ENCODE measurements around the gene NRIP3. TPM values are rescaled to one million over a fixed set of nuclear protein-coding genes. Genes with fewer than 3 reads are reported as not detected.
"Not testable (repeated sequence)": the region's sequence is repeated elsewhere in the genome, so short reads cannot be mapped to it uniquely, and the experiment has no call there.

The NRIP3 gene
- total RNA-seq, 2 donors from 2014 or later, result 0.27 to 6.0 TPM

DNA sequence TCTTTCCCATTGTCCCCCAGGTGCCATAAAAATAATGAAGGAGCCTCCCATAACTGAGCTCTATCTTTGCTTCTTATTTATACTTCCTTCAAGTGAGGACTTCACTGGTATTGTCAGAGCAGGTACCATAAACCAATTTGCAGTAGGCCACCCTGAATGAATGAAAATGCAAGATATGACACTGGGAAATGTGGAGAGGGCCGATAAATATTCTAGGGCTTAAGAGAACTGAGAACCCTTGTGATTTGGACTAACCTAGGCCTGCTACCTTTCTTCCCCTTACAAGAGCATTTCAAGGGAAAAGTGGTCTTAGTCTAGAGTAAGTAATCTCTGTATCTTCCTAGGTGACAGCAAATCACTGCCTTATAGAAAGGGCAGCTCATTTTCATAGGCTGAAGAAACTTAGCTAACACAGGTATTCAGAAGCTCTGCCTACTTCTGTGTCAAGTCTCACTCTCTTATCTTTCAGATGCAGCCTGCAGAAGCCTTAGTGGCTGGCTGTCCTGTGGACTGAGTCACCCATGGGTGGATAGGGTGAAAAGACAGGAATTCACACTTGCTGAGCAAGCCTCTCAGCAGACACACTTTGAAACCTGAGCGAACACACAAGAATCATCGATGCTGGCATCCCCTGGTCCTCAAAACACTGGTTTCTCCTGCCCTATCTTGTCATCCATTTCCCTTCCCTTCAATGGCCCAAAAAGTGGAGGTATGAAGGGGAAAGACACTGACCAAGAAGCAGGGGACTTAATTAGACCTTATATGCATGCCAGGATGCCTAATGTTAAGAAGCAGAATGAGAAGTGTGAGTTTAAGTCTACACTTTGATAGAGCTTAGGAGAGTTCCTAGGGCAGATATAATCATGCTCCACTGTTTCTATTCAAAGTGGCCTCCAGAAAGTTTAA is 15.2 kb downstream of the NRIP3 start:
- 71% methylated on average over 3 of the region's 3 CpGs for WGBS
- intact Hi-C loops (cut with DNase I), result no loop called here
- Histone ChIP-seq H3K27me3 (replicated peaks; ENCODE audit: insufficient read depth) (no peaks in the 10 kb centered on the region), H3K4me3 (no peak overlapping the region), H3K4me1 (replicated peaks) (no peaks in the 10 kb centered on the region), H3K36me3 (no peaks in the 10 kb centered on the region), H3K9me3 (no peaks in the 10 kb centered on the region), H3K27ac (no peak overlapping the region)
- DNase-seq (ENCODE audit: low spot score), result no peak
- no peak for TF ChIP-seq POLR2AphosphoS5 (IDR thresholded peaks at IDR 0.05)
- no peak for TF ChIP-seq CTCF (IDR thresholded peaks at IDR 0.05)
- no peak for TF ChIP-seq POLR2A (IDR thresholded peaks at IDR 0.05)

DNA sequence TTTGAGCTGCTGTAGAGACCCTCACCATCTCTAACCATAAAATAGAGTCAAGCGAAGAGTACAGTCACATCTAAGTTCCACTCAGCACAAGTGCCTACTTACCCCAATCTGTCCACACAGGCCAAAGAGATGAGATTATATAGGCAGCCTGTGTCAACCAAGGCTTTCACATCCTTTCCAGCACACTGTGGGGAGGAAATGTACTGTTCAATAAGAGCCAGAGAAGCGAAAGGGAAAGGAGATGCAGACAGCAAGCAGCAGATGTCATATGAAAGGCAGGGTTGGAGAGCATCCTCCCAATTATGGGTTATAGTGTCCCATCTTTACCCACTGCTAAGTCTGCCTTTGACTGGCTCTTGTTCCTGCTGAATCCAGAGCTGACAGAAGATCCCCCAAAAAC is 16.4 kb downstream of the NRIP3 start:
- DNase-seq (ENCODE audit: low spot score), result no peak
- H3K4me1 ChIP-seq (replicated peaks), result no peaks in the 10 kb centered on the region
- no peaks in the 10 kb centered on the region for H3K36me3 ChIP-seq
- no peak overlapping the region for H3K4me3 ChIP-seq
- WGBS, result 84% methylated on average over 2 of the region's 2 CpGs
- no peaks in the 10 kb centered on the region for H3K9me3 ChIP-seq
- H3K27ac ChIP-seq, result no peak overlapping the region
- intact Hi-C loops (cut with DNase I), result no loop called here
- TF ChIP-seq POLR2AphosphoS5 (IDR thresholded peaks at IDR 0.05), result no peak
- TF ChIP-seq CTCF (IDR thresholded peaks at IDR 0.05), result no peak
- TF ChIP-seq POLR2A (IDR thresholded peaks at IDR 0.05), result no peak
- H3K27me3 ChIP-seq (replicated peaks; ENCODE audit: insufficient read depth), result no peaks in the 10 kb centered on the region

DNA sequence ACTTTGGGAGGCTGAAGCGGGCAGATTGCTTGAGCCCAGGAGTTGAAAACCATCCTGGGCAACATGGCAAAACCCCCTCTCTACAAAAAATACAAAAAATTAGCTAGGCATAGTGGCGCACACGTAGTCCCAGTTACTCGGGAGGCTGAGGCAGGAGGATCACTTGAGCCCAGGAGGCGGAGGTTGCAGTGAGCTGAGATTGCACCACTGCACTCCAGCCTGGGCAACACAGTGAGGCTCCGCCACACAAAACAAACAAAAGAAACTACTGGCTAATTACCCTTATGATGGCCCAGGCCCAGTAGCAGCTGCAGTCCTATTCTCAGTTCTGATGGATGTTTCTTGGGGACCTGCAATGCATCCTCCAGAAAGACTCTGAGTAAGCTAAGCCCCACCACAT is 17.0 kb downstream of the NRIP3 start:
- H3K36me3 ChIP-seq; intact Hi-C loops (cut with DNase I); H3K27ac ChIP-seq; H3K4me3 ChIP-seq; DNase-seq (ENCODE audit: low spot score); H3K9me3 ChIP-seq; H3K4me1 ChIP-seq (replicated peaks); H3K27me3 ChIP-seq (replicated peaks; ENCODE audit: insufficient read depth): not testable (repeated sequence)
- WGBS, result 94% methylated on average over 6 of the region's 6 CpGs

GRCh38 chr11:8985462-8985861 is 18.3 kb downstream of the NRIP3 start:
- Histone ChIP-seq H3K27ac (no peak overlapping the region), H3K36me3 (no peaks in the 10 kb centered on the region), H3K9me3 (no peaks in the 10 kb centered on the region), H3K4me3 (no peak overlapping the region), H3K4me1 (replicated peaks) (no peaks in the 10 kb centered on the region), H3K27me3 (replicated peaks; ENCODE audit: insufficient read depth) (no peaks in the 10 kb centered on the region)
- DNase-seq (ENCODE audit: low spot score), result no peak
- 95% methylated on average over 5 of the region's 5 CpGs for WGBS
- intact Hi-C loops (cut with DNase I), result no loop called here
- no peak for TF ChIP-seq POLR2AphosphoS5 (IDR thresholded peaks at IDR 0.05)

DNA sequence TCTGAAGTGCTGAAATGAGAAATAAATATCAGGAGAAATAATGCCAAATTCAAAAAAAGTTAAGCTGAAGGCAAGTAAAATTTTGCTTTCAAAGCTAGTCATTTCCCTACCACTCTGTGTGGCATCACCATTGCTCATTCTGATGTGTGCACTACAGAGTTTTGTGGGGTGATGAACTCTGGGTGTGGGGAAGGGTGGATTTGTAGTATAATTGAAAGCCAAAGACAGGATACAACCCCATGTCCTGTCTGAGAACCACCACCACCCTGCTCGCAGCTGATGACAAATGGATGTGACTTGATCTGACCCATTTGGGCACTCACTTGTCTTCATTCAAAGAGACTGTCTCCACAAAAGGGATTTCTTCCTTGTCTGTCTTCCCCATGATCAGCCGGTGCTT is 20.2 kb downstream of the NRIP3 start:
- Histone ChIP-seq H3K27ac (no peak overlapping the region), H3K27me3 (replicated peaks; ENCODE audit: insufficient read depth) (no peaks in the 10 kb centered on the region), H3K9me3 (no peaks in the 10 kb centered on the region), H3K36me3 (no peaks in the 10 kb centered on the region), H3K4me1 (replicated peaks) (no peaks in the 10 kb centered on the region), H3K4me3 (no peak overlapping the region)
- 87% methylated on average over 2 of the region's 2 CpGs for whole genome bisulfite sequencing
- no peak for TF ChIP-seq POLR2AphosphoS5 (IDR thresholded peaks at IDR 0.05)
- TF ChIP-seq POLR2A (IDR thresholded peaks at IDR 0.05), result no peak
- TF ChIP-seq CTCF (IDR thresholded peaks at IDR 0.05), result no peak
- DNase-seq (ENCODE audit: low spot score), result no peak
- intact Hi-C loops (cut with DNase I), result no loop called here

DNA sequence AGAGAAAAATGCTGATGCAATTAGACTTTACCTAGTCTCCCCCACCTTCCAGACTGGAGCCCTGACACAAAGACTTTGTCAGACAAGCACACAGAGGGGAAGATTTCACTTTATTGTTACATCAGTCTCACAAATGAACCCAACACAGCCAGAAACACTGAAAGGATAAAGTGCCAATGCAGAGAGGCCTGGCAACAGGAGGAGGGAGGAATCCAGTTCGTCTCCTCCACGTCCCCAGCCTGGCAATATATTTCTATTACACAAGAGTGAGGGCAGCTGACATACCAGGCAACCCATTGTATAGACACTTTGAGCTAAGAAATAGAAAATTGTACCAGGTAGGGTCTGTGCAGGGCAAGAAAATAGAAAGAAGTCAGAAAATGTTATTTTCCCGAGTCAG is 23.3 kb downstream of the NRIP3 start:
- 76% methylated on average over 3 of the region's 3 CpGs for WGBS
- H3K36me3 ChIP-seq, result no peaks in the 10 kb centered on the region
- no peaks in the 10 kb centered on the region for H3K27me3 ChIP-seq (replicated peaks; ENCODE audit: insufficient read depth)
- no peaks in the 10 kb centered on the region for H3K4me1 ChIP-seq (replicated peaks)
- no peak overlapping the region for H3K4me3 ChIP-seq
- DNase-seq (ENCODE audit: low spot score), result no peak
- intact Hi-C loops (cut with DNase I), result no loop called here
- TF ChIP-seq CTCF (IDR thresholded peaks at IDR 0.05) (no peak), POLR2A (IDR thresholded peaks at IDR 0.05) (no peak), POLR2AphosphoS5 (IDR thresholded peaks at IDR 0.05) (no peak)
- H3K27ac ChIP-seq, result no peak overlapping the region
- no peaks in the 10 kb centered on the region for H3K9me3 ChIP-seq

- whole genome bisulfite sequencing, result 91% methylated on average over 5 of the region's 7 CpGs
- H3K4me3 ChIP-seq; H3K27me3 ChIP-seq (replicated peaks; ENCODE audit: insufficient read depth); H3K27ac ChIP-seq; DNase-seq (ENCODE audit: low spot score); H3K36me3 ChIP-seq; H3K4me1 ChIP-seq (replicated peaks); intact Hi-C loops (cut with DNase I); H3K9me3 ChIP-seq: not testable (repeated sequence)
These were observed 24.4 kb downstream of the NRIP3 start for GRCh38 chr11:8979365-8979764.

Data from prostate gland (tissue), 2 donors.